Measurements from ENCODE around the gene TTC34.

- no peak for TF ChIP-seq CTCF (conservative IDR thresholded peaks at IDR 0.05 in 1 of 2, IDR thresholded peaks at IDR 0.05 in 1 of 2; ENCODE audit: low read depth in 1 of 2, low read length in 2 of 2)
- TF ChIP-seq EZH2 (IDR thresholded peaks at IDR 0.05; ENCODE audit: low read length, missing control alignments): no peak
Measured at GRCh38 chr1:2824999-2825398, 23.5 kb upstream of the TTC34 start.

All from fibroblast of lung (primary cell).